Esophagus squamous epithelium (tissue), 5 donors: Measurements from ENCODE around the gene SLC12A7. TPM values are rescaled to one million over a fixed set of nuclear protein-coding genes. Genes with fewer than 3 reads are reported as not detected.
A peak's percentile ranks its signal among the peaks of the same experiment; 100 is the strongest.

Experiments used
- DNase-seq: peaks from one replicate; lab custom pipeline; 2025; lab: John Stamatoyannopoulos, UW
- H3K27ac ChIP-seq, 4 donors: fragments of 200-600 bp; sonication (generic); one replicate each; pipeline ENCODE4 v1.5.1; 2016 to 2019; ENCODE audit warnings: mild to moderate bottlenecking in 1 of 4
- H3K27me3 ChIP-seq, 4 donors: fragments of 200-600 bp; sonication (generic); 1 replicate in 3 of 4; 2 replicates in 1 of 4; pipeline versions ENCODE4 v1.5.1 to v1.6.0; 2017 to 2021; ENCODE audit warnings: antibody characterized with exemption in 1 of 4
- H3K36me3 ChIP-seq, 3 donors: fragments of 200-600 bp; sonication (generic); one replicate each; pipeline ENCODE4 v1.5.1; 2016 to 2019
- H3K4me1 ChIP-seq, 3 donors: fragments of 200-600 bp; sonication (generic); one replicate each; pipeline ENCODE4 v1.5.1; 2017 to 2019
- H3K4me3 ChIP-seq, 4 donors: fragments of 200-600 bp; sonication (generic); 1 replicate in 3 of 4; 2 replicates in 1 of 4; pipeline ENCODE4 v1.5.1; 2016 to 2019; ENCODE audit warnings: mild to moderate bottlenecking in 2 of 4, moderate library complexity in 1 of 4
- H3K9me3 ChIP-seq, 3 donors: fragments of 200-600 bp; sonication (generic); one replicate each; pipeline ENCODE4 v1.5.1; 2016 to 2019
- CTCF ChIP-seq, 6 experiments: fragments of 450-650 bp in 4 of 6; fragments of 200-600 bp in 2 of 6; sonication (generic) in 2 of 6; IDR thresholded peaks; one replicate each; pipeline ENCODE4 v1.5.1; 2016 to 2019; ENCODE audit warnings: antibody characterized with exemption in 6 of 6, mild to moderate bottlenecking in 4 of 6, moderate library complexity in 4 of 6
- POLR2A ChIP-seq, 4 donors: fragments of 450-650 bp; IDR thresholded peaks; one replicate each; pipeline ENCODE4 v1.6.1; 2017; ENCODE audit warnings: antibody characterized with exemption in 4 of 4, mild to moderate bottlenecking in 4 of 4, moderate library complexity in 3 of 4
- WGBS, 2 donors: methylation state at CpG; one replicate each; pipeline ENCODE4 v1.1.5; 2018; 5-methylcytosine and 5-hydroxymethylcytosine counted together
- intact Hi-C: fragments of 100-400 bp; cut with DNase I; formaldehyde crosslinking; loops from one replicate; pipeline ENCODE4 v1.15.0; 2022
- total RNA-seq, 4 donors: library from RNA; depleted of rRNA; stranded (reverse); fragments of >200 nt; gene quantifications; one replicate each; pipeline ENCODE4 v1.1.0, GENCODE V29; 2016
- donor health status: DM: yes; HTN: yes; CAD: no.

SLC12A7 gene
- total RNA-seq, 4 donors from 2014 or later, result 4.5 to 13.4 (median 6.6) TPM

GRCh38 chr5:1018596-1018995 is 93.3 kb downstream of the SLC12A7 start:
- Histone ChIP-seq H3K4me1 (peaks cover 0 to 29% (median 6%) of the 10 kb centered on the region in 3 donors), H3K9me3 (no peaks in the 10 kb centered on the region), H3K27ac (no peak overlapping the region), H3K4me3 (no peak overlapping the region), H3K36me3 (no peaks in the 10 kb centered on the region), H3K27me3 (peaks cover 0 to 44% (median 0%) of the 10 kb centered on the region in 4 donors)
- no peak for DNase-seq
- WGBS, 2 donors, result 100% methylated on average over 1 of the region's 9 CpGs; no CpG with 5 or more reads in 1 of the 2 donors
- no peak for TF ChIP-seq CTCF (IDR thresholded peaks at IDR 0.05)
- no peak for TF ChIP-seq POLR2A (IDR thresholded peaks at IDR 0.05)
- intact Hi-C loops, result no loop called here

- intact Hi-C loops, result no loop called here
- peaks cover 0 to 36% (median 6%) of the 10 kb centered on the region in 3 donors for H3K4me1 ChIP-seq
- H3K27ac ChIP-seq, result no peak overlapping the region
- H3K27me3 ChIP-seq, result peaks cover 0 to 51% (median 0%) of the 10 kb centered on the region in 4 donors
- H3K4me3 ChIP-seq, result no peak overlapping the region
- 88 to 94% methylated on average over 13 to 16 of the region's 19 CpGs for WGBS, 2 donors
- no peak for TF ChIP-seq CTCF (IDR thresholded peaks at IDR 0.05)
- TF ChIP-seq POLR2A (IDR thresholded peaks at IDR 0.05), result no peak
- no peaks in the 10 kb centered on the region for H3K9me3 ChIP-seq
- no peaks in the 10 kb centered on the region for H3K36me3 ChIP-seq
- no peak for DNase-seq
Observed at GRCh38 chr5:1017691-1018455, 94.0 kb downstream of the SLC12A7 start.

- Histone ChIP-seq H3K27me3 (peaks cover 0 to 59% (median 0%) of the 10 kb centered on the region in 4 donors), H3K9me3 (no peaks in the 10 kb centered on the region), H3K36me3 (no peaks in the 10 kb centered on the region), H3K27ac (no peak overlapping the region), H3K4me1 (peaks cover 0 to 36% (median 6%) of the 10 kb centered on the region in 3 donors), H3K4me3 (no peak overlapping the region)
- intact Hi-C loops, result no loop called here
- DNase-seq, result no peak
- WGBS, 2 donors, result 40 to 75% methylated on average over 1 to 9 of the region's 12 CpGs
- TF ChIP-seq POLR2A (IDR thresholded peaks at IDR 0.05), result no peak
- no peak for TF ChIP-seq CTCF (IDR thresholded peaks at IDR 0.05)
Observed at GRCh38 chr5:1017056-1017455, 94.8 kb downstream of the SLC12A7 start.

- WGBS, 2 donors, result 44 to 56% methylated on average over 13 to 14 of the region's 16 CpGs
- H3K4me1 ChIP-seq, result peaks cover 0 to 36% (median 6%) of the 10 kb centered on the region in 3 donors
- no peak overlapping the region for H3K27ac ChIP-seq
- H3K36me3 ChIP-seq, result no peaks in the 10 kb centered on the region
- no peak for DNase-seq
- TF ChIP-seq POLR2A (IDR thresholded peaks at IDR 0.05) (no peak), CTCF (IDR thresholded peaks at IDR 0.05) (no peak)
- H3K4me3 ChIP-seq, result no peak overlapping the region
- H3K27me3 ChIP-seq, result peaks cover 0 to 65% (median 0%) of the 10 kb centered on the region in 4 donors
- H3K9me3 ChIP-seq, result no peaks in the 10 kb centered on the region
- intact Hi-C loops, result no loop called here
Observed at GRCh38 chr5:1016476-1016875, 95.4 kb downstream of the SLC12A7 start.

GRCh38 chr5:1016036-1016435 is 95.8 kb downstream of the SLC12A7 start:
- peak overlapping the region in 1 of 4 donors; percentile 25 for H3K27ac ChIP-seq
- no peak for DNase-seq
- no peaks in the 10 kb centered on the region for H3K36me3 ChIP-seq
- H3K27me3 ChIP-seq, result peaks cover 0 to 69% (median 0%) of the 10 kb centered on the region in 4 donors
- no peak overlapping the region for H3K4me3 ChIP-seq
- TF ChIP-seq POLR2A (IDR thresholded peaks at IDR 0.05) (no peak), CTCF (IDR thresholded peaks at IDR 0.05) (no peak)
- no peaks in the 10 kb centered on the region for H3K9me3 ChIP-seq
- WGBS, 2 donors, result 44% methylated on average over 7 to 13 of the region's 19 CpGs
- intact Hi-C loops, result no loop called here
- peaks cover 0 to 39% (median 6%) of the 10 kb centered on the region in 3 donors for H3K4me1 ChIP-seq
